A673 (cell line): ENCODE data around the gene GRIK2.

Experiments used
- EZH2 ChIP-seq: fragments of 200-600 bp; sonication (generic); IDR thresholded peaks from 2 replicates; pipeline ENCODE4 v1.6.1; 2017; ENCODE audit warnings: borderline replicate concordance, low read depth, mild to moderate bottlenecking, mixed read lengths, antibody characterized with exemption, low read length; ENCODE audit not compliant: poor library complexity, severe bottlenecking
- TF ChIP-seq, protein P1 (sequence below): fragments of 300-800, 200-600 bp; sonication (generic); conservative IDR thresholded peaks from 2 replicates; pipeline ENCODE4 v1.5.1; 2017; ENCODE audit warnings: low read depth, mild to moderate bottlenecking, antibody characterized with exemption, low read length, moderate library complexity, mixed read lengths

DNA sequence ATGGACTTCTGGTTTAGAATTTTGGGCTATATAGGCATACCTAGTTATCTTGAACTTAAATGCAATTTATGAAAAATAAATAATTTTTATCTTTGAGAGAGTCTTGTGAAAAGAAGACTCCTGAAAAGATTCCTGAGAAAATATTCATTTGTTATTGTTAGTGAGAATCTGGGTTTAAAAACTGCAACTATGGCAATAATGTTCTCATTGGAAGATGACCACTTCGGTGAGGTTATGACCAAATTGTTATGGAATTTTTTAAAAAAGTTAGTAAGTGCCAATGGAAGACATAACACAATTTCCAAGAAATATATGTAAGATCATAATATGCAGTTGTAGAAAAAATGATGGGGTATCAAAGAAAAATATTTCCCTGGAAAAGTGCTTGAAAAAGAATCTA is 46.3 kb downstream of the GRIK2 start:
- TF ChIP-seq, protein P1, sequence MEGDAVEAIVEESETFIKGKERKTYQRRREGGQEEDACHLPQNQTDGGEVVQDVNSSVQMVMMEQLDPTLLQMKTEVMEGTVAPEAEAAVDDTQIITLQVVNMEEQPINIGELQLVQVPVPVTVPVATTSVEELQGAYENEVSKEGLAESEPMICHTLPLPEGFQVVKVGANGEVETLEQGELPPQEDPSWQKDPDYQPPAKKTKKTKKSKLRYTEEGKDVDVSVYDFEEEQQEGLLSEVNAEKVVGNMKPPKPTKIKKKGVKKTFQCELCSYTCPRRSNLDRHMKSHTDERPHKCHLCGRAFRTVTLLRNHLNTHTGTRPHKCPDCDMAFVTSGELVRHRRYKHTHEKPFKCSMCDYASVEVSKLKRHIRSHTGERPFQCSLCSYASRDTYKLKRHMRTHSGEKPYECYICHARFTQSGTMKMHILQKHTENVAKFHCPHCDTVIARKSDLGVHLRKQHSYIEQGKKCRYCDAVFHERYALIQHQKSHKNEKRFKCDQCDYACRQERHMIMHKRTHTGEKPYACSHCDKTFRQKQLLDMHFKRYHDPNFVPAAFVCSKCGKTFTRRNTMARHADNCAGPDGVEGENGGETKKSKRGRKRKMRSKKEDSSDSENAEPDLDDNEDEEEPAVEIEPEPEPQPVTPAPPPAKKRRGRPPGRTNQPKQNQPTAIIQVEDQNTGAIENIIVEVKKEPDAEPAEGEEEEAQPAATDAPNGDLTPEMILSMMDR = no peak
- TF ChIP-seq EZH2 = no peak
